Neural cell (in vitro differentiated cells): ENCODE measurements around the gene BRD3. TPM values are rescaled to one million over a fixed set of nuclear protein-coding genes. Genes with fewer than 3 reads are reported as not detected.

Experiments
- H2AFZ ChIP-seq: fragments of 200-600, 300-800 bp; sonication (generic), shearing (Covaris generic); 2 replicates; pipeline ENCODE4 v1.6.0; 2014; ENCODE audit warnings: low read depth, mild to moderate bottlenecking, antibody characterized with exemption, low read length, moderate library complexity
- H3F3A ChIP-seq: fragments of 200-600 bp; shearing (Covaris generic); 2 replicates; pipeline ENCODE4 v1.6.1; 2016; ENCODE audit warnings: mild to moderate bottlenecking, moderate library complexity, mixed read lengths, antibody characterized with exemption, low read length; ENCODE audit not compliant: insufficient read depth, poor library complexity, severe bottlenecking
- H3K27ac ChIP-seq: fragments of 200-600, 300-800 bp; sonication (generic), shearing (Covaris generic); 2 replicates; pipeline ENCODE4 v1.5.1; 2014; ENCODE audit warnings: mild to moderate bottlenecking, low read length, moderate library complexity
- H3K27me3 ChIP-seq: fragments of 300-800, 200-600 bp; sonication (generic), shearing (Covaris generic); 2 replicates; pipeline ENCODE4 v1.6.0; 2014; ENCODE audit warnings: mild to moderate bottlenecking, low read depth, low read length, moderate library complexity; ENCODE audit not compliant: insufficient read depth
- H3K36me3 ChIP-seq: fragments of 300-800, 200-600 bp; sonication (generic), shearing (Covaris generic); 2 replicates; pipeline ENCODE4 v1.5.1; 2014; ENCODE audit warnings: mild to moderate bottlenecking, antibody characterized with exemption, low read length, moderate library complexity; ENCODE audit not compliant: insufficient read depth
- H3K4me2 ChIP-seq: fragments of 300-800, 200-600 bp; sonication (generic), shearing (Covaris generic); 2 replicates; pipeline ENCODE4 v1.6.0; 2014; ENCODE audit warnings: mild to moderate bottlenecking, low read length
- H3K4me3 ChIP-seq: fragments of 300-800, 200-600 bp; sonication (generic), shearing (Covaris generic); 2 replicates; pipeline ENCODE4 v1.5.1; 2014; ENCODE audit warnings: mild to moderate bottlenecking, low read length, moderate library complexity
- H3K79me2 ChIP-seq: fragments of 200-600 bp; shearing (Covaris generic); replicated peaks from 2 replicates; pipeline ENCODE4 v1.6.0; 2014; ENCODE audit warnings: mild to moderate bottlenecking, low read length, moderate library complexity; ENCODE audit not compliant: insufficient read depth
- H3K9ac ChIP-seq: fragments of 300-800, 200-600 bp; sonication (generic), shearing (Covaris generic); 2 replicates; pipeline ENCODE4 v1.6.1; 2016; ENCODE audit warnings: mild to moderate bottlenecking, low read length, mixed read lengths
- H3K9me2 ChIP-seq: fragments of 200-600 bp; shearing (Covaris generic); 2 replicates; pipeline ENCODE4 v1.6.1; 2016; ENCODE audit warnings: mild to moderate bottlenecking, low read length, mixed read lengths; ENCODE audit not compliant: insufficient read depth
- H3K9me3 ChIP-seq: fragments of 200-600, 300-800 bp; sonication (generic), shearing (Covaris generic); 2 replicates; pipeline ENCODE4 v1.6.1; 2016; ENCODE audit warnings: mild to moderate bottlenecking, mixed run types, low read length, moderate library complexity, mixed read lengths
- H4K20me1 ChIP-seq: fragments of 200-600 bp; shearing (Covaris generic); 2 replicates; pipeline ENCODE4 v1.6.1; 2016; ENCODE audit warnings: mild to moderate bottlenecking, mixed run types; ENCODE audit not compliant: insufficient read depth
- EP300 ChIP-seq: fragments of 450-650 bp; conservative IDR thresholded peaks from 2 replicates; pipeline ENCODE4 v1.6.1; 2014; ENCODE audit warnings: antibody characterized with exemption, mild to moderate bottlenecking, moderate library complexity; ENCODE audit not compliant: poor library complexity, severe bottlenecking
- EZH2 ChIP-seq: fragments of 200-600, 300-800 bp; shearing (Covaris generic), sonication (generic); IDR thresholded peaks from 2 replicates; pipeline ENCODE4 v1.6.1; 2014; ENCODE audit warnings: antibody characterized with exemption, low read length, borderline replicate concordance, mild to moderate bottlenecking; ENCODE audit not compliant: insufficient read depth, poor library complexity, severe bottlenecking
- MXI1 ChIP-seq: fragments of 450-650 bp; conservative IDR thresholded peaks from 2 replicates; pipeline ENCODE4 v1.6.1; 2014; ENCODE audit warnings: antibody characterized with exemption, mild to moderate bottlenecking; ENCODE audit not compliant: poor library complexity, severe bottlenecking
- POLR2AphosphoS5 ChIP-seq: IDR thresholded peaks from 2 replicates; pipeline ENCODE4 v1.6.1; 2012
- RAD21 ChIP-seq: fragments of 450-650 bp; conservative IDR thresholded peaks from 2 replicates; pipeline ENCODE4 v1.6.1; 2014; ENCODE audit warnings: antibody characterized with exemption, mild to moderate bottlenecking, moderate library complexity
- SMC3 ChIP-seq: fragments of 450-650 bp; conservative IDR thresholded peaks from 2 replicates; pipeline ENCODE4 v1.6.1; 2014; ENCODE audit warnings: antibody characterized with exemption, mild to moderate bottlenecking, moderate library complexity; ENCODE audit not compliant: poor library complexity
- TAF1 ChIP-seq: IDR thresholded peaks from 2 replicates; pipeline ENCODE4 v1.6.1; 2012; ENCODE audit warnings: low read depth
- polyA plus RNA-seq: library from polyadenylated mRNA; depleted of rRNA; stranded (reverse); fragments of >200 nt; gene quantifications from 2 replicates; pipeline ENCODE4 v1.2.3, GENCODE V29; 2014
- TF ChIP-seq, protein P1 (sequence below): fragments of 450-650 bp; IDR thresholded peaks from 2 replicates; pipeline ENCODE4 v1.5.1; 2014; ENCODE audit warnings: antibody characterized with exemption, mild to moderate bottlenecking, moderate library complexity; ENCODE audit not compliant: poor library complexity, severe bottlenecking
- TF ChIP-seq, protein P2 (sequence below): IDR thresholded peaks from 2 replicates; pipeline ENCODE4 v1.6.1; 2012; ENCODE audit warnings: borderline replicate concordance

Gene BRD3
- polyA plus RNA-seq, 1 donor from 2014 or later, result 17.6 TPM

DNA sequence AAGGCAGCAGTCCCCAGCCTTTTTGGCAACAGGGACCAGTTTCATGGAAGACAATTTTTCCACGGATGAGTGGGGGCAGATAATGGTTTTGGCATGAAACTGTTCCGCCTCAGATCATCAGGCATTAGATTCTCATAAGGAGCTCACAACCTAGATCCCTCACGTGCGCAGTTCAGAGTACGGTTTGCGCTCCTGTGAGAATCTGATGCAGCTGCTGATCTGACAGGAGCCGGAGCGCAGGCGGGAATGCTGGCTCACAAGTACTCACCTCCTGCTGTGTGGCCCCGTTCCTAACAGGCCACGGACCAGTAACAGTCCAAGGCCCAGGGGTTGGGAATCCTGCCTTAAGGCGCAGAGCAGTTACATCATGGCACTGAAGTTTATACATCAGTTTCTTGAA lies 3.3 kb upstream of the BRD3 start:
- Histone ChIP-seq H3K9me3 (no peaks in the 10 kb centered on the region), H2AFZ (no peak overlapping the region), H3K36me3 (no peaks in the 10 kb centered on the region), H3K4me2 (no peak overlapping the region), H3K9ac (no peak overlapping the region), H3F3A (no peaks in the 10 kb centered on the region), H4K20me1 (peaks cover 3% of the 10 kb centered on the region), H3K4me3 (no peak overlapping the region), H3K79me2 (peaks cover 10% of the 10 kb centered on the region), H3K27ac (no peak overlapping the region), H3K27me3 (no peaks in the 10 kb centered on the region), H3K9me2 (no peaks in the 10 kb centered on the region)
- no peak for TF ChIP-seq SMC3
- TF ChIP-seq RAD21, result no peak
- no peak for TF ChIP-seq TAF1
- TF ChIP-seq, protein P1, sequence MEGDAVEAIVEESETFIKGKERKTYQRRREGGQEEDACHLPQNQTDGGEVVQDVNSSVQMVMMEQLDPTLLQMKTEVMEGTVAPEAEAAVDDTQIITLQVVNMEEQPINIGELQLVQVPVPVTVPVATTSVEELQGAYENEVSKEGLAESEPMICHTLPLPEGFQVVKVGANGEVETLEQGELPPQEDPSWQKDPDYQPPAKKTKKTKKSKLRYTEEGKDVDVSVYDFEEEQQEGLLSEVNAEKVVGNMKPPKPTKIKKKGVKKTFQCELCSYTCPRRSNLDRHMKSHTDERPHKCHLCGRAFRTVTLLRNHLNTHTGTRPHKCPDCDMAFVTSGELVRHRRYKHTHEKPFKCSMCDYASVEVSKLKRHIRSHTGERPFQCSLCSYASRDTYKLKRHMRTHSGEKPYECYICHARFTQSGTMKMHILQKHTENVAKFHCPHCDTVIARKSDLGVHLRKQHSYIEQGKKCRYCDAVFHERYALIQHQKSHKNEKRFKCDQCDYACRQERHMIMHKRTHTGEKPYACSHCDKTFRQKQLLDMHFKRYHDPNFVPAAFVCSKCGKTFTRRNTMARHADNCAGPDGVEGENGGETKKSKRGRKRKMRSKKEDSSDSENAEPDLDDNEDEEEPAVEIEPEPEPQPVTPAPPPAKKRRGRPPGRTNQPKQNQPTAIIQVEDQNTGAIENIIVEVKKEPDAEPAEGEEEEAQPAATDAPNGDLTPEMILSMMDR, result no peak
- no peak for TF ChIP-seq MXI1
- TF ChIP-seq, protein P2, sequence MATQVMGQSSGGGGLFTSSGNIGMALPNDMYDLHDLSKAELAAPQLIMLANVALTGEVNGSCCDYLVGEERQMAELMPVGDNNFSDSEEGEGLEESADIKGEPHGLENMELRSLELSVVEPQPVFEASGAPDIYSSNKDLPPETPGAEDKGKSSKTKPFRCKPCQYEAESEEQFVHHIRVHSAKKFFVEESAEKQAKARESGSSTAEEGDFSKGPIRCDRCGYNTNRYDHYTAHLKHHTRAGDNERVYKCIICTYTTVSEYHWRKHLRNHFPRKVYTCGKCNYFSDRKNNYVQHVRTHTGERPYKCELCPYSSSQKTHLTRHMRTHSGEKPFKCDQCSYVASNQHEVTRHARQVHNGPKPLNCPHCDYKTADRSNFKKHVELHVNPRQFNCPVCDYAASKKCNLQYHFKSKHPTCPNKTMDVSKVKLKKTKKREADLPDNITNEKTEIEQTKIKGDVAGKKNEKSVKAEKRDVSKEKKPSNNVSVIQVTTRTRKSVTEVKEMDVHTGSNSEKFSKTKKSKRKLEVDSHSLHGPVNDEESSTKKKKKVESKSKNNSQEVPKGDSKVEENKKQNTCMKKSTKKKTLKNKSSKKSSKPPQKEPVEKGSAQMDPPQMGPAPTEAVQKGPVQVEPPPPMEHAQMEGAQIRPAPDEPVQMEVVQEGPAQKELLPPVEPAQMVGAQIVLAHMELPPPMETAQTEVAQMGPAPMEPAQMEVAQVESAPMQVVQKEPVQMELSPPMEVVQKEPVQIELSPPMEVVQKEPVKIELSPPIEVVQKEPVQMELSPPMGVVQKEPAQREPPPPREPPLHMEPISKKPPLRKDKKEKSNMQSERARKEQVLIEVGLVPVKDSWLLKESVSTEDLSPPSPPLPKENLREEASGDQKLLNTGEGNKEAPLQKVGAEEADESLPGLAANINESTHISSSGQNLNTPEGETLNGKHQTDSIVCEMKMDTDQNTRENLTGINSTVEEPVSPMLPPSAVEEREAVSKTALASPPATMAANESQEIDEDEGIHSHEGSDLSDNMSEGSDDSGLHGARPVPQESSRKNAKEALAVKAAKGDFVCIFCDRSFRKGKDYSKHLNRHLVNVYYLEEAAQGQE, result no peak
- no peak for TF ChIP-seq POLR2AphosphoS5
- TF ChIP-seq EP300, result no peak
- no peak for TF ChIP-seq EZH2

DNA sequence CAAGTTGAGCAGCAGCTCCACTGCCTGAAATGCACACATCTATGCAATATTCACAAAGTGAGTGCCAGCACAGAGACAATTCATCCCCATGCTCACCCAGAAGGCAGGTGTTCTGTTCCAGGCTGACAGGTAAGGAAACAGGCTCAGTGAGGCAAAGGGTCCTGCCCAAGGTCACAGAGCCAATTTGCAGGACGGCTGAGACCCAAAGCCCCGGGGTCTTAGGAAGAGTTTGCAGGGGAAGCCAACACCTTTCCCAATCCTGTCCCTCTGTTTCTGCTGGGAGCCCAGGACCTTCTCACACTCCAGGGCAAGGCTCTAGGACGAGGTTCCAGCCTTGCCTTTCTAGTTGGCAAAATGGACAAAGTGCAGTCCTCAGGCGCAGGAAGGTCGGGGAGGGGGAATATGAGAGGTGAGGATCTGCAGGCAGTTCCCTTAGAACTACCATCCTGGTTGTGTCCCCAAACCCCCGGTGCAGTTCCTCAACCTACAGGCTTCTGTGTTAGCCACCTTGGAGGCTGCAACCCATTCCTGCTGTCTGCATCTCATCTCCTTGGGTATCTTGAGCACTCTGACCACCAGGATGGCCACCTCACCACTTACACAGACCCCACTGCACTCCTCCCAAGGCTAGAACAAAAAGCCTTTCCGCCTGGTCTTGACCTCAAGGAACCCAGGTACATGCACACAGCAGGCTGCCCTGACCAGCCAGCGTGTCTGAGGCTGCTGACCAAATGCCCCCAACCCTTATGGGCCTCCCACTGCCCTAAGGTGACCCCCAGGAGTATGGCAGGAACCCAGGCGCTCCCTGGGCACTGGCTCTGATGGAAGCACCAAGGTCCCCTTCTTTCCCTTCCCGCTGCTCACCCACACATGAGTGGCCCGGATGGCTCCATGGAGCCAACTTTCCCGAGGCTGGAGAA lies 1.9 kb upstream of the BRD3 start:
- Histone ChIP-seq H3K4me2 (no peak overlapping the region), H3K9ac (no peak overlapping the region), H3K4me3 (no peak overlapping the region), H3K27ac (no peak overlapping the region), H3K36me3 (no peaks in the 10 kb centered on the region), H3K27me3 (no peaks in the 10 kb centered on the region), H4K20me1 (peaks cover 11% of the 10 kb centered on the region), H3K79me2 (peaks cover 24% of the 10 kb centered on the region), H2AFZ (no peak overlapping the region), H3F3A (no peaks in the 10 kb centered on the region), H3K9me2 (no peaks in the 10 kb centered on the region), H3K9me3 (no peaks in the 10 kb centered on the region)
- TF ChIP-seq SMC3 (no peak), RAD21 (no peak), MXI1 (no peak), POLR2AphosphoS5 (no peak), EP300 (no peak), EZH2 (no peak), TAF1 (no peak)
- TF ChIP-seq, protein P1, result no peak
- TF ChIP-seq, protein P2, result no peak
